Measurements from ENCODE around the gene SEMA6D.

The SEMA6D gene

DNA sequence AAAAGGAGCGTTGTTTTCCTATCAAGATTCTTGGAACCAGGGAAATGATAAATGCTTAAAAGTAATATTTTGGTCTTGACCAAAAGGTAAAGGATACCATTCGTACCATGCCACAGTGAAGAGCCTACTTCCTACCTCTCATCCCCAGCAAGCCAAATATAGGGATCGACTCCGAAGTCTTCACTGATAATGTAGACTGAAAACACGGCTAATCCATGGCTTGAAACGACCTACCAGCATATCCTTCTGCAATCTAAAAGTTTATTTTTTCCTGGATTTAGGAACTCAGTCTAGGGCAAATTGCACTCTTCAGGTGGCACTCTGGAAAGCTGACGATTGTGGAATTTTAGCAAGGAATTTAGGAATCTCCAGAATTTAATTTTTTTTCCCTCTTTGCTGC lies 1.9 kb upstream of the SEMA6D start:
- no peak for DNase-seq (ENCODE audit: low spot score)
- in situ Hi-C loops (cut with MboI; ENCODE audit: low pct_unique_long_range_greater_than_20kb, low sequenced_read_pairs, unreplicated experiment), result loop anchor here (25.0 kb wide), 1 partner anchor 272 kb away; no protein-coding TSS in a partner anchor
- TF ChIP-seq, protein P1, sequence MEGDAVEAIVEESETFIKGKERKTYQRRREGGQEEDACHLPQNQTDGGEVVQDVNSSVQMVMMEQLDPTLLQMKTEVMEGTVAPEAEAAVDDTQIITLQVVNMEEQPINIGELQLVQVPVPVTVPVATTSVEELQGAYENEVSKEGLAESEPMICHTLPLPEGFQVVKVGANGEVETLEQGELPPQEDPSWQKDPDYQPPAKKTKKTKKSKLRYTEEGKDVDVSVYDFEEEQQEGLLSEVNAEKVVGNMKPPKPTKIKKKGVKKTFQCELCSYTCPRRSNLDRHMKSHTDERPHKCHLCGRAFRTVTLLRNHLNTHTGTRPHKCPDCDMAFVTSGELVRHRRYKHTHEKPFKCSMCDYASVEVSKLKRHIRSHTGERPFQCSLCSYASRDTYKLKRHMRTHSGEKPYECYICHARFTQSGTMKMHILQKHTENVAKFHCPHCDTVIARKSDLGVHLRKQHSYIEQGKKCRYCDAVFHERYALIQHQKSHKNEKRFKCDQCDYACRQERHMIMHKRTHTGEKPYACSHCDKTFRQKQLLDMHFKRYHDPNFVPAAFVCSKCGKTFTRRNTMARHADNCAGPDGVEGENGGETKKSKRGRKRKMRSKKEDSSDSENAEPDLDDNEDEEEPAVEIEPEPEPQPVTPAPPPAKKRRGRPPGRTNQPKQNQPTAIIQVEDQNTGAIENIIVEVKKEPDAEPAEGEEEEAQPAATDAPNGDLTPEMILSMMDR (IDR thresholded peaks at IDR 0.05; ENCODE audit: extremely low read depth, insufficient read depth, missing control alignments), result no peak

DNA sequence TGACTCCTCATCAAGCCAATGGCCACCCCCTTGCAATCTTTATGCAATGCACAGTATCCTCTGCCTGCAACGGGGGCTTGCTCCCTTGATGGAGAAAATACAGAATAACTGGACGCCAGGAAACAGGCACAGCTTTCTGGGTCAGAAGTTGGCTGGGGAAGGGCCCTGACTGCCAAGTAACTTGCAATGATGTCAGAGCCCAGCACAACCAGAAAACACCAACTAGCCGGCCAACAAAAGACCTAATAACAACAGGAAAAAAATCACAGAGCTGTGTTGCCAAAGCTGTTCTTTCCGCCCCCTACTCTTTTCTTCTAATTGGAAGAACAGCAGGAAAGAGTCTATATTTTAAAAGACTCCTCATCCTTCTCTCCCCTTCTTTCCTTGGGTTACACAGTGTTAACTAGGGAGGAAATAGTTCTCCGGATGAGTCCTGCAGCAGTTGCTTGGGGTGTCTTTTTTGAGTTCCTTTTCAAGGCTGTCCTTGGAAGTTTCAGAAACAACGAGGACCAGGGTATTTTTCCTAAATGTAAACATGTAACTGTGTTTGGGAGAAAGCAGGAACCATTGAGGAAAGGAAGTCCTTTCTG lies 1.4 kb upstream of the SEMA6D start:
- DNase-seq (ENCODE audit: low spot score), result no peak
- TF ChIP-seq, protein P1 (IDR thresholded peaks at IDR 0.05; ENCODE audit: extremely low read depth, insufficient read depth, missing control alignments), result no peak
- in situ Hi-C loops (cut with MboI; ENCODE audit: low pct_unique_long_range_greater_than_20kb, low sequenced_read_pairs, unreplicated experiment), result loop anchor here (25.0 kb wide), 1 partner anchor 271 kb away; no protein-coding TSS in a partner anchor

DNA sequence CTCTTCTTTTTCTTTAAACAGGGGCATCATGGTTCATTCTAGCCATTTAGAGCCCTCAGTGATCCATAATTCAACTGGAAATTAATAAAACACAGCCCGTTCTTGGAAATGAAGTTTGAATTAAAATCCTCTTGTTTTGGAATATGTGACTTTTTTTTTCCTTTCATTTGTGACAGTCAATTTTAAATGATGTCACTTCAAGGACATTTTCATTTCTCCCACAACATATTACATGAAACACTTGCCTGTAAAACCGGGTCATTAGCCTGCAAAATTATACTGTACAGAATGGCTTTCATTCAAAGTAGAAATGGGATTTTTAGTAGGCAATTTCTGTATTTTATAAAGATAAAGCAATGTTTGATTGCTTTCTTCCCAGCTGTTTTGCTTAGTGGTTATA lies 789 bp upstream of the SEMA6D start:
- DNase-seq (ENCODE audit: low spot score), result no peak
- TF ChIP-seq, protein P1 (IDR thresholded peaks at IDR 0.05; ENCODE audit: extremely low read depth, insufficient read depth, missing control alignments), result no peak
- in situ Hi-C loops (cut with MboI; ENCODE audit: low pct_unique_long_range_greater_than_20kb, low sequenced_read_pairs, unreplicated experiment), result loop anchor here (25.0 kb wide), 1 partner anchor 271 kb away; no protein-coding TSS in a partner anchor

DNA sequence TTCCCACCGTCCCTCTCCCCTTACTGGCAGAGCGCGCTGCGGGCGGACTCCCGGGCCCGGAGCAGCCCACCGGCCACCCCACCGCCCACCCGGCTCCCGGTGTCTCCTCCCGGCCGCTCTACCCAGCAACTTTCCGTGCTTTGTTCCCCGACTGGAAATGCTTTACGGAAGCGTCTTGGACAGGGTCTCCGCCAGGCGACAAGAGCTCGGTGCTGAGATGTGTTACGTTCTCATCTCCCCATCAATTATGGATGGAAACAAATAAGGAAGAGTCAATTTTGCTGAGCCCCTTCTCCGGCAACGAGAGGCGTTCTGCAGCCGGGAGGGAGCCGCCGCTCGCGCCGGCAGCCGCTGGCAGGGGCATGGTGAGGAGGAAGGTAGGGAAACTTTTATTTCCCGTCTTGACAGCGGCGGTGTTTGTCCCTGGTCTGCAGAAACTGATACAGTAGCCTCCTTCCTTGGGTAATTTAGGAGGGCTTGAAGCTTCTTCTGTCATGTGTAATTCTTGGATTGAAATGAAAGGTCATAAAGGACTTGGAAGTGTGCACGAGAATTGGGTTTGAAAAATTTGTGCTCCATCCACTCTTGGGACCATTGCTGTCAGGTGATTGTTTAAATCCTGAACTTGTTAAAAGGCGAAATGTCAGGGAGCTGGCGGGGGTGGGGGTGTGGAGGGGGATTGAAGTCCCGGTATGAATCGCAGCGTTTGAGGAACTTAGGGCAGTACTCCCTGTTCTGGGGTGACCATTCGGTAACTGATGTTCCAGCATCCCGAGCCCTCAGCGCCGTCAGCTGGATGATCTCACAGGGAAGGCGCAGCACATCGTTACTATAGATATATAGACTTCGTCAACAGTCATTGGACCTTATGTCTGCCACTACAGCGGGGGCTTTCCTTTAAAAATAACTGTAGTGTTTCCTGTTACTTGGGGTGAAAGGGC lies 1.5 kb downstream of the SEMA6D start:
- TF ChIP-seq, protein P1 (IDR thresholded peaks at IDR 0.05; ENCODE audit: extremely low read depth, insufficient read depth, missing control alignments), result no peak
- in situ Hi-C loops (cut with MboI; ENCODE audit: low pct_unique_long_range_greater_than_20kb, low sequenced_read_pairs, unreplicated experiment), result loop anchor here (25.0 kb wide), 1 partner anchor 269 kb away; no protein-coding TSS in a partner anchor
- no peak for DNase-seq (ENCODE audit: low spot score)

DNA sequence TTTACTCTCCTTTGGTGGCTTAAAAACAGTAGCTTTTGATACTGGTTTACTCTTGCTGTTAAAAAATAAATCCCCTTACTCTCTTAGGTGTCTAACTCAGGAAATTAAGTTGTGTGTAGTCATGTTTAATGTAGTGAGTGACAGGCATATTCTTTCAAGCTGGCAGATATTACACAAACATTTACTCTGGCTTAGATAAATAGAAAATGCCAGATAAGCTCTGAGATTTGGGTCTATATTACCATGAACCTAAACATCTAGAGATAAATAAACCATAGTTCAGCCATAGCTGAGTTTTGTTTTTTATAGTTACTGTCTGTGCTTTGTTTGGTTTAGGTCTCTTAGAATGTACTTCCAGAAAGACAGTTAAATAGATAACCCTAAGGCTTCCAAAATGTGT lies 2.4 kb downstream of the SEMA6D start:
- in situ Hi-C loops (cut with MboI; ENCODE audit: low pct_unique_long_range_greater_than_20kb, low sequenced_read_pairs, unreplicated experiment), result loop anchor here (25.0 kb wide), 1 partner anchor 268 kb away; no protein-coding TSS in a partner anchor
- TF ChIP-seq, protein P1 (IDR thresholded peaks at IDR 0.05; ENCODE audit: extremely low read depth, insufficient read depth, missing control alignments), result no peak
- DNase-seq (ENCODE audit: low spot score), result no peak

DNA sequence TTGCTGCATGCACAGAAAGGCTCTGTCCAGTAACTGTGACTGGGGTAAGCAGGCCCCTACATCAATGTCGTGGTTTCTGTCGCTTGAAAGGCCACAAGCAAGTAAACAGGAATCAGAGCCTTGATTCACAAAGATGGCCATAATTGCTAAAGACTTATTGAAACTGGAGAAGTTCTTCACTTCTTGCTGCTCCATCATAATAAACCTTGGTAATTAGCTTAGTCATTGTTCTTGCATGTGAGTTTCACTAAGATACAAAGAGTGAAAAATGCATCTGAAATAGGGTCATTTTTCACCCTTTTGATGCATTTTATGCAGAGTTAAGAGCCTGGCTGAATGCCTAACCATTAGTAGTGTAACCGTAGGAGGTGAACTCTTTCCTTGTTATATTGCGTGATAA lies 3.2 kb downstream of the SEMA6D start:
- in situ Hi-C loops (cut with MboI; ENCODE audit: low pct_unique_long_range_greater_than_20kb, low sequenced_read_pairs, unreplicated experiment), result loop anchor here (25.0 kb wide), 1 partner anchor 267 kb away; no protein-coding TSS in a partner anchor
- TF ChIP-seq, protein P1 (IDR thresholded peaks at IDR 0.05; ENCODE audit: extremely low read depth, insufficient read depth, missing control alignments), result no peak
- DNase-seq (ENCODE audit: low spot score), result no peak
